ENCODE measurements around the gene BMP7. TPM values are rescaled to one million over a fixed set of nuclear protein-coding genes. Genes with fewer than 3 reads are reported as not detected.

The BMP7 gene
- total RNA-seq, 3 donors from 2014 or later (not counting 1 experiment from before 2014, with no cell fraction given), result not detected

GRCh38 chr20:57185188-57185743 lies 81.2 kb downstream of the BMP7 start:
- H3K4me3 Mint-ChIP-seq, result no peak overlapping the region
- H3K9me3 Mint-ChIP-seq, result no peaks in the 10 kb centered on the region
- 84% methylated on average over 3 of the region's 3 CpGs for WGBS (ENCODE audit: insufficient coverage)
- H3K27ac Mint-ChIP-seq, result no peak overlapping the region
- no peaks in the 10 kb centered on the region for H3K4me1 ChIP-seq (ENCODE audit: control insufficient read depth, insufficient read depth, low read length)
- H3K27me3 ChIP-seq (ENCODE audit: control insufficient read depth, insufficient read depth, low read length), result no peaks in the 10 kb centered on the region
- H3K4me1 Mint-ChIP-seq, result no peaks in the 10 kb centered on the region
- H3K27ac ChIP-seq (ENCODE audit: low read length), result no peak overlapping the region
- H3K27me3 Mint-ChIP-seq (ENCODE audit: low read depth in 2 of 2), result no peaks in the 10 kb centered on the region
- no peak overlapping the region for H3K4me3 ChIP-seq (ENCODE audit: low read length)
- no peaks in the 10 kb centered on the region for H3K36me3 Mint-ChIP-seq
- no peaks in the 10 kb centered on the region for H3K9me3 ChIP-seq (ENCODE audit: control insufficient read depth, insufficient read depth, low read length)
- intact Hi-C loops (cut with micrococcal nuclease), result no loop called here
- ATAC-seq, result no peak
- no peak for DNase-seq
- H3K36me3 ChIP-seq (ENCODE audit: control insufficient read depth, insufficient read depth, low read length), result no peaks in the 10 kb centered on the region
- TF ChIP-seq CTCF (IDR thresholded peaks at IDR 0.05), result no peak

GRCh38 chr20:57183457-57184009 lies 82.9 kb downstream of the BMP7 start:
- H3K4me1 Mint-ChIP-seq, result no peaks in the 10 kb centered on the region
- no peak overlapping the region for H3K27ac Mint-ChIP-seq
- no peaks in the 10 kb centered on the region for H3K36me3 Mint-ChIP-seq
- no peak overlapping the region for H3K4me3 Mint-ChIP-seq
- Histone ChIP-seq H3K4me3 (ENCODE audit: low read length) (no peak overlapping the region), H3K4me1 (ENCODE audit: control insufficient read depth, insufficient read depth, low read length) (no peaks in the 10 kb centered on the region), H3K27me3 (ENCODE audit: control insufficient read depth, insufficient read depth, low read length) (no peaks in the 10 kb centered on the region), H3K36me3 (ENCODE audit: control insufficient read depth, insufficient read depth, low read length) (no peaks in the 10 kb centered on the region), H3K9me3 (ENCODE audit: control insufficient read depth, insufficient read depth, low read length) (no peaks in the 10 kb centered on the region), H3K27ac (ENCODE audit: low read length) (no peak overlapping the region)
- no peak for ATAC-seq
- H3K9me3 Mint-ChIP-seq, result no peaks in the 10 kb centered on the region
- H3K27me3 Mint-ChIP-seq (ENCODE audit: low read depth in 2 of 2), result no peaks in the 10 kb centered on the region
- no peak for TF ChIP-seq CTCF (IDR thresholded peaks at IDR 0.05)
- WGBS (ENCODE audit: insufficient coverage), result 87% methylated on average over 19 of the region's 19 CpGs
- intact Hi-C loops (cut with micrococcal nuclease), result no loop called here
- DNase-seq, result no peak

GRCh38 chr20:57181639-57182038 lies 84.8 kb downstream of the BMP7 start:
- Histone ChIP-seq H3K27ac (ENCODE audit: low read length) (no peak overlapping the region), H3K4me3 (ENCODE audit: low read length) (no peak overlapping the region), H3K9me3 (ENCODE audit: control insufficient read depth, insufficient read depth, low read length) (no peaks in the 10 kb centered on the region), H3K36me3 (ENCODE audit: control insufficient read depth, insufficient read depth, low read length) (no peaks in the 10 kb centered on the region), H3K4me1 (ENCODE audit: control insufficient read depth, insufficient read depth, low read length) (no peaks in the 10 kb centered on the region), H3K27me3 (ENCODE audit: control insufficient read depth, insufficient read depth, low read length) (no peaks in the 10 kb centered on the region)
- intact Hi-C loops (cut with micrococcal nuclease), result no loop called here
- WGBS (ENCODE audit: insufficient coverage), result 58% methylated on average over 7 of the region's 7 CpGs
- Mint-ChIP-seq H3K36me3 (no peaks in the 10 kb centered on the region), H3K4me1 (no peaks in the 10 kb centered on the region), H3K27me3 (ENCODE audit: low read depth in 2 of 2) (peaks cover 8 to 10% of the 10 kb centered on the region in 2 donors), H3K4me3 (no peak overlapping the region), H3K9me3 (no peaks in the 10 kb centered on the region), H3K27ac (no peak overlapping the region)
- ATAC-seq (no peak), DNase-seq (no peak)
- TF ChIP-seq CTCF (IDR thresholded peaks at IDR 0.05), result no peak

- Mint-ChIP-seq H3K4me3 (no peak overlapping the region), H3K27me3 (ENCODE audit: low read depth in 2 of 2) (peaks cover 8 to 10% of the 10 kb centered on the region in 2 donors), H3K27ac (no peak overlapping the region), H3K9me3 (no peaks in the 10 kb centered on the region), H3K4me1 (no peaks in the 10 kb centered on the region), H3K36me3 (no peaks in the 10 kb centered on the region)
- H3K4me3 ChIP-seq (ENCODE audit: low read length), result no peak overlapping the region
- no peak overlapping the region for H3K27ac ChIP-seq (ENCODE audit: low read length)
- no peaks in the 10 kb centered on the region for H3K4me1 ChIP-seq (ENCODE audit: control insufficient read depth, insufficient read depth, low read length)
- no peak for TF ChIP-seq CTCF (IDR thresholded peaks at IDR 0.05)
- DNase-seq (no peak), ATAC-seq (no peak)
- WGBS (ENCODE audit: insufficient coverage), result 36% methylated on average over 5 of the region's 5 CpGs
- H3K36me3 ChIP-seq (ENCODE audit: control insufficient read depth, insufficient read depth, low read length), result no peaks in the 10 kb centered on the region
- H3K27me3 ChIP-seq (ENCODE audit: control insufficient read depth, insufficient read depth, low read length), result no peaks in the 10 kb centered on the region
- H3K9me3 ChIP-seq (ENCODE audit: control insufficient read depth, insufficient read depth, low read length), result no peaks in the 10 kb centered on the region
- intact Hi-C loops (cut with micrococcal nuclease), result no loop called here
Observed at GRCh38 chr20:57180954-57181353, 85.5 kb downstream of the BMP7 start.

All from natural killer cell (primary cell).